ENCODE data around the gene GRIK4.

DNA sequence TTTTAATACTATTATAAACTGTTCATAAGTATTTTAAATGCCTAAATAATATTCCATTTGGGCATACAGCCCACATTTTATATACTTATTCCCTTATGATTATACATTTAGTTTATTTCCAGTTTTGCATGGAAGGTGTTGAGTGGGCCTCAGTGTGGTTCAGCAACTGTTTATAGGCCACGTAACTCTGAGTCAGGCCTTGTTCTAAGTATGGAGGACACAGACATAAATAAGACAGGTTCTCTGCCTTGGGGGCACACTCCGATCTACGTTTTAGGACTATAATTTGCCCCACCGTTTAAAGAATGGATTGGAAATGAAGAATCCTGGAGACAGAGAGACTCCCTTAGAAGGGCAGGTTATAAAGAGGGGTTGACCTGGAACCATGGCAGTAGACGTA, 300.2 kb downstream of the GRIK4 start:
- TF ChIP-seq, protein P1, sequence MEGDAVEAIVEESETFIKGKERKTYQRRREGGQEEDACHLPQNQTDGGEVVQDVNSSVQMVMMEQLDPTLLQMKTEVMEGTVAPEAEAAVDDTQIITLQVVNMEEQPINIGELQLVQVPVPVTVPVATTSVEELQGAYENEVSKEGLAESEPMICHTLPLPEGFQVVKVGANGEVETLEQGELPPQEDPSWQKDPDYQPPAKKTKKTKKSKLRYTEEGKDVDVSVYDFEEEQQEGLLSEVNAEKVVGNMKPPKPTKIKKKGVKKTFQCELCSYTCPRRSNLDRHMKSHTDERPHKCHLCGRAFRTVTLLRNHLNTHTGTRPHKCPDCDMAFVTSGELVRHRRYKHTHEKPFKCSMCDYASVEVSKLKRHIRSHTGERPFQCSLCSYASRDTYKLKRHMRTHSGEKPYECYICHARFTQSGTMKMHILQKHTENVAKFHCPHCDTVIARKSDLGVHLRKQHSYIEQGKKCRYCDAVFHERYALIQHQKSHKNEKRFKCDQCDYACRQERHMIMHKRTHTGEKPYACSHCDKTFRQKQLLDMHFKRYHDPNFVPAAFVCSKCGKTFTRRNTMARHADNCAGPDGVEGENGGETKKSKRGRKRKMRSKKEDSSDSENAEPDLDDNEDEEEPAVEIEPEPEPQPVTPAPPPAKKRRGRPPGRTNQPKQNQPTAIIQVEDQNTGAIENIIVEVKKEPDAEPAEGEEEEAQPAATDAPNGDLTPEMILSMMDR (IDR thresholded peaks at IDR 0.05), result no peak
- no peak for TF ChIP-seq POLR2A (IDR thresholded peaks at IDR 0.05)
- TF ChIP-seq POLR2AphosphoS5 (IDR thresholded peaks at IDR 0.05), result no peak
